Spinal cord (tissue), 10 donors: ENCODE data around the gene ZNF420. TPM values are rescaled to one million over a fixed set of nuclear protein-coding genes. Genes with fewer than 3 reads are reported as not detected.
"Not testable (repeated sequence)": the region's sequence is repeated elsewhere in the genome, so short reads cannot be mapped to it uniquely, and the experiment has no call there.

Experiments used
- DNase-seq, 6 donors: peaks; one replicate each; pipeline versions ENCODE4 v3.0.0 to v3.0.0-alpha.2; 2013 to 2015; ENCODE audit warnings: low spot score in 6 of 6, low read depth in 4 of 6
- H3K27ac ChIP-seq: one replicate; pipeline ENCODE4 v1.5.1; 2013; ENCODE audit warnings: low read depth, low read length, control low read depth
- H3K27me3 ChIP-seq: one replicate; pipeline ENCODE4 v1.6.1; 2013; ENCODE audit warnings: low read length; ENCODE audit not compliant: control insufficient read depth, insufficient read depth
- H3K36me3 ChIP-seq: one replicate; pipeline ENCODE4 v1.6.1; 2013; ENCODE audit warnings: low read length; ENCODE audit not compliant: control insufficient read depth, insufficient read depth
- H3K4me1 ChIP-seq: one replicate; pipeline ENCODE4 v1.6.1; 2013; ENCODE audit warnings: low read length; ENCODE audit not compliant: control insufficient read depth, insufficient read depth
- H3K4me3 ChIP-seq: one replicate; pipeline ENCODE4 v1.5.1; 2013; ENCODE audit warnings: low read depth, low read length, control low read depth
- H3K9me3 ChIP-seq: one replicate; pipeline ENCODE4 v1.6.1; 2013; ENCODE audit warnings: low read length; ENCODE audit not compliant: control insufficient read depth, insufficient read depth
- WGBS: methylation state at CpG from one replicate; pipeline ENCODE4 v1.1.5; 2013; ENCODE audit warnings: missing lambda C conversion rate; ENCODE audit not compliant: insufficient coverage; 5-methylcytosine and 5-hydroxymethylcytosine counted together
- polyA plus RNA-seq, 2 donors: library from polyadenylated mRNA; unstranded; fragments of 120-200 nt; gene quantifications; one replicate each; pipeline ENCODE4 v1.2.1, GENCODE V29; 2013; ENCODE audit not compliant: insufficient read length in 2 of 2
- total RNA-seq, 2 donors: library from RNA; depleted of rRNA in 1 of 2; stranded (reverse); fragments of 120-200 nt in 1 of 2; fragments of >200 nt in 1 of 2; gene quantifications; one replicate each; pipeline versions ENCODE4 v1.2.3 to v1.2.4, GENCODE V29; 2013 to 2014
- donor health status: healthy.

The ZNF420 gene
- total and polyA plus RNA-seq, 4 donors = 15.1 to 37.3 (median 28.8) TPM

DNA sequence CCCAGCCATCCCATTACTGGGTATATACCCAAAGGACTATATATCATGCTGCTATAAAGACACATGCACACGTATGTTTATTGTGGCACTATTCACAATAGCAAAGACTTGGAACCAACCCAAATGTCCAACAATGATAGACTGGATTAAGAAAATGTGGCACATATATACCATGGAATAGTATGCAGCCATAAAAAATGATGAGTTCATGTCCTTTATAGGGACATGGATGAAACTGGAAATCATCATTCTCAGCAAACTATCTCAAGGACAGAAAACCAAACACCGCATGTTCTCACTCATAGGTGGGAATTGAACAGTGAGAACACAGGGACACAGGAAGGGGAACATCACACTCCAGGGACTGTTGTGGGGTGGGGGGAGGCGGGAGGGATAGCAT is 43.9 kb downstream of the ZNF420 start:
- not testable (repeated sequence) for DNase-seq, H3K4me3 ChIP-seq, H3K4me1 ChIP-seq, H3K27me3 ChIP-seq, H3K27ac ChIP-seq, H3K36me3 ChIP-seq
- peaks cover 31% of the 10 kb centered on the region for H3K9me3 ChIP-seq
- WGBS = no CpG with 5 or more reads among the region's 3 CpGs

DNA sequence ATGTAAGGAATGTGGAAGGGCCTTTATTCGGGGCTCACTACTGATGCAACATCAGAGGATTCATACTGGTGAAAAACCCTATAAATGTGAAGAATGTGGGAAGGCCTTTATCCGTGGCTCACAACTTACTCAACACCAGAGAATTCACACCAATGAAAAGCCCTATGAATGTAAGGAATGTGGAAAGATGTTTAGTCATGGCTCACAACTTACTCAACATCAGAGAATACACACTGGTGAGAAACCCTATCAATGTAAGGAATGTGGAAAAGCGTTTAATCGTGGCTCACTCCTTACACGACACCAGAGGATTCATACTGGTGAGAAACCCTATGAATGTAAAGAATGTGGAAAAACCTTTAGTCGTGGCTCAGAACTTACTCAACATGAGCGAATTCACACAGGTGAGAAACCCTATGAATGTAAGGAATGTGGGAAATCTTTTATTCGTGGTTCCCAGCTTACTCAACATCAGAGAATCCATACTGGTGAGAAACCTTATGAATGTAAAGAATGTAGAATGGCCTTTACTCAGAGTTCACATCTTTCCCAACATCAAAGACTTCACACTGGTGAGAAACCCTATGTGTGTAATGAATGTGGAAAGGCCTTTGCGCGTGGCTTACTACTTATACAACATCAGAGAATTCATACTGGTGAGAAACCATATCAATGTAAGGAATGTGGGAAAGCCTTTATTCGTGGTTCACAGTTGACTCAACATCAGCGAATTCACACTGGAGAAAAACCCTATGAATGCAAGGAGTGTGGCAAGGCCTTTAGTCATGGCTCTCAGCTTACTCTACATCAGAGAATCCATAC is 50.0 kb downstream of the ZNF420 start:
- DNase-seq = no peak
- Histone ChIP-seq H3K27ac (no peak overlapping the region), H3K27me3 (no peaks in the 10 kb centered on the region), H3K9me3 (peaks cover 60% of the 10 kb centered on the region), H3K36me3 (peaks cover 8% of the 10 kb centered on the region), H3K4me3 (no peak overlapping the region), H3K4me1 (no peaks in the 10 kb centered on the region)
- WGBS = 100% methylated on average over 4 of the region's 12 CpGs

DNA sequence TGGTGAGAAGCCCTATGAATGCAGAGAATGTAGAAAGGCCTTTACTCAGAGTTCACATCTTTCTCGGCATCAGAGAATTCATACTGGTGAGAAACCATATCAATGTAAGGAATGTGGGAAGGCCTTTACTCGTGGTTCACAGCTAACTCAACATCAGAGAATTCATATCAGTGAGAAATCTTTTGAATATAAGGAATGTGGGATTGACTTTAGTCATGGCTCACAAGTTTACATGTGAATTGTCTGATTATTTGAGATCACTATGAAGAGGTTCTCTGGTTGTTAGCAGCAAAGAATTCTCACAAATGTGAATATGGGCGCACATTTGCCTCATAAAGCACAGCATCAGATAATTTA is 50.6 kb downstream of the ZNF420 start:
- H3K36me3 ChIP-seq = peaks cover 8% of the 10 kb centered on the region
- H3K4me1 ChIP-seq = no peaks in the 10 kb centered on the region
- DNase-seq = no peak
- H3K9me3 ChIP-seq = peaks cover 64% of the 10 kb centered on the region
- 100% methylated on average over 1 of the region's 3 CpGs for WGBS
- no peak overlapping the region for H3K27ac ChIP-seq
- H3K4me3 ChIP-seq = no peak overlapping the region
- H3K27me3 ChIP-seq = no peaks in the 10 kb centered on the region

DNA sequence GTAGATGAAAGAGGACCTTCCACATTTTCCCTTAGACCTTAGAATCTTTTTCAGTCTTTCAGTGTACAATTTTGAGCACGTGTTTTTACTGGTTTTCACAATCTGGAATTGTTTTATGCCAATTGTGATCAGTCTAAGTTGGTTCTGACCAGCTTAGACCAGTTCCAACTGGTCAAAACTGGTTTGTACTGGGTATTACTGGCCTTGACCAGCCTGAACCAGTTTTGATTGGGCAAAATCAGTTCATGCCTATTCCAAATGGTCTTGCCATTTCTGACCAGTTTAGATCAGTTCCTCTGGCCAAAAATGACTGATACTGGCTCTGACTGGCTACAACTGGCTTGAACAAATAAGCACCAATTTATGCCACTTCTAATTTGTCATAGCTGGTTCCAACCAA is 57.9 kb downstream of the ZNF420 start:
- H3K9me3 ChIP-seq = peaks cover 27% of the 10 kb centered on the region
- WGBS = 33% methylated on average over 1 of the region's 1 CpG
- H3K27ac ChIP-seq = no peak overlapping the region
- no peaks in the 10 kb centered on the region for H3K4me1 ChIP-seq
- no peak for DNase-seq
- no peak overlapping the region for H3K4me3 ChIP-seq
- no peaks in the 10 kb centered on the region for H3K36me3 ChIP-seq
- H3K27me3 ChIP-seq = no peaks in the 10 kb centered on the region

DNA sequence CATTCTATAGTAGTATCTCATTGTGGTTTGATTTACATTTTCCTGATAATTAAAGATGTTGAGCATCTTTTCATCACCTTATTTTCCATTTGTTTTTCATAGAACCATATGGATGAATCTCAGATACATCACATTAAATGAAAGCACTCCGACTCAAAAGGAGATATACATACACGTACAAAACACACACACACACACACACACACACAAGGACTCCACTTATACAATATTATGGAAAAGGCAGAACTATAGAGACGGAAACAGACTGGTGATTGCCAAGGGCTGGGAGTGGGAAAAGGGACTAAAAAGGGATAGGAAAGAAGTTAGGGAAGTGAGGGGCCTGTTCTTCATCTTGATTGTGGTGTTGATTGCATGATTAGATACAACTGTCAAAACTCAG is 70.0 kb downstream of the ZNF420 start:
- WGBS = no CpG with 5 or more reads among the region's 3 CpGs
- H3K9me3 ChIP-seq = peaks cover 33% of the 10 kb centered on the region
- no peak overlapping the region for H3K4me3 ChIP-seq
- no peaks in the 10 kb centered on the region for H3K27me3 ChIP-seq
- H3K4me1 ChIP-seq = no peaks in the 10 kb centered on the region
- DNase-seq = no peak
- H3K27ac ChIP-seq = no peak overlapping the region
- H3K36me3 ChIP-seq = peaks cover 26% of the 10 kb centered on the region

DNA sequence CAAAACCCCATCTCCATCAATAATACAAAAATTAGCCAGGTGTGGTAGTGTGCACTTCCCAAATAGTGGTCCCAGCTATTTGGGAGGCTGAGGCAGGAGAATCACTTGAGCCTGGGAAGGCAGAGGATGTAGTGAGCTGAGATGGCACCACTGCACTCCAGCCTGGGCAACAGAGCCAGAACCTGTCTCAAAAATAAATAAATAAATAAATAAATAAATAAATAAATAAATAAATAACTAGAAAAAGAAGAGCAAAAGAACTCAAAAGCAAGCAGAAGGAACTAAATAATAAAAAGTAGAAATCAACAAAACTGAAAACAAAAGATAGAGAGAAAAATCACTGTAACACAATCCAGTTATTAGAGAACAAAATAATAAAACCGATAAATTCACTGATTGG is 81.9 kb downstream of the ZNF420 start:
- H3K36me3 ChIP-seq = peaks cover 48% of the 10 kb centered on the region
- no CpG with 5 or more reads among the region's 1 CpG for WGBS

DNA sequence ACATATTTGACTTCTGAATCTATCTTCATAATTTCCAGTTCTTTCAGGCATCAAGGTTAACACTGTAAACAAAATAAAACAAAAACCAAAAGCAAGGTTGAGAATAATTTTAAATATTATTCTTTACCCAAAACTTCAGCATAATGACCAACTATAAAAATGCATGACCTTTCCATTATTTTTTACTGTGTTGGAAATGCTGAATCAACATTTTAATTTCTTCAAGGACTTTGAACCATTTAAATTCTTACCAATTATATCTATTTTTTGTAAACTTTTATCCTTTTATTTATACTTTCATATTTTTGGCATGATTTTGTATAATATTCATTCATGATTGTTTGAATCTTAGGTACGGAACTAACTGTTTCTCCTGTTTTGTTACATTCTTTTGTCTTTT is 87.4 kb downstream of the ZNF420 start:
- no CpG with 5 or more reads among the region's 1 CpG for WGBS
- H3K27me3 ChIP-seq = no peaks in the 10 kb centered on the region
- H3K36me3 ChIP-seq = peaks cover 47% of the 10 kb centered on the region
- H3K9me3 ChIP-seq = peaks cover 3% of the 10 kb centered on the region
- H3K27ac ChIP-seq = no peak overlapping the region
- DNase-seq = no peak
- no peak overlapping the region for H3K4me3 ChIP-seq
- no peaks in the 10 kb centered on the region for H3K4me1 ChIP-seq

More for the DNA sequence above, 81.9 kb downstream of the ZNF420 start:
- peaks cover 22% of the 10 kb centered on the region for H3K9me3 ChIP-seq
- H3K4me3 ChIP-seq = no peak overlapping the region
- no peak overlapping the region for H3K27ac ChIP-seq
- no peak for DNase-seq
- H3K27me3 ChIP-seq = no peaks in the 10 kb centered on the region
- no peaks in the 10 kb centered on the region for H3K4me1 ChIP-seq

DNA sequence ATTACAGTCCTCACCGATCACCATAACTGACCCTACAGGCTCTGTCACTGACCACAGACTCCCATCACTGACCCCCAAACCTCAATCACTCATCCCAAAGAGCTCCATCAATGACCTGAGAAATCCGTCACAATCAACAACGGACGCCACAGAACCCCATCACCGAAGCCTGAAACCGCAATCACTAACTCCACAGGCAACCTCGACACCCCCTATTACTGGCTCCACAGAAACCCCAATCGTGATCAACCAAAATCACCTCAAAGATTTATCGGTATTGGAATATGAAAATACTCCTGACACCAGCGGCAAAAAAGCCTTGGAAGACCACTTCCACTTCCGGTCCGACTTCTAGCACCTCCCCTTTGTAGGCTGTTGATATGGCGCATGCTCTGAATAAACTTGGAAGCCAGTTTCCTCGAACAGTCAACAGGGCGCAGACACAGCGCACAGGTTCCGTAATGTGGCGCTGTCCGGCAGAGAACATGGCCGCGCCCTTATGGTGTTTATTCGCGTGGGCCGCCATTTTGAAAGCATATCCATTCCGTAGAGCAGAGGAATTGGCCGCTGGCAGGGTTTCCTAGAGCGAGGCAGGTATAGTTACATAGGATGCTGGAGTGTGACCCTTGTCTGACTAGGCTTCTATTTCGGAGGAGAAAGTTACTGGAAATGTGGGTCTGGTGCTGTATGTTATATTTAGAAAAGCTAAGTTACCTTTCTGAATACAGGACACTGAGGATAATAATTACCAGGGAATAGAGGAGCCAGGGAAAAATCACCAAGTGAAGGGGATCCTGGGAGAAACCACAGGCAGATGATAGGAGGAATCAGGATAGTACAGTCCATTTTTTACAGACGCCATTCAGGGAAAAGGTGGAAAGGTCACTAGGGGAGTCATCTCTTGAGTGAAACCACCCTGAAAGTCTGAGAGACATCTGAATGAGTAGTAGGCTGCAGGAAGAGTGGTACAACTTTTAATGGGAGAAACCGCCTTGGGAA is 94.4 kb downstream of the ZNF420 start, which contains the start of gene ZNF585A:
TSS of gene ZNF585A (minus strand) at position 328 of the 999 bp plus-strand sequence. CDS start 2,785 bp downstream, outside the sequence.
- Histone ChIP-seq H3K27me3 (no peaks in the 10 kb centered on the region), H3K4me3 (peak within 1 kb of the TSS; percentile 68), H3K36me3 (peaks cover 7% of the 10 kb centered on the region), H3K4me1 (peaks cover 4% of the 10 kb centered on the region), H3K9me3 (no peaks in the 10 kb centered on the region), H3K27ac (peak within 1 kb of the TSS; percentile 45)
- peak; percentile 83 to 99 (median 92) for DNase-seq
- 4% methylated on average over 29 of the region's 30 CpGs for WGBS
